DND-41 (cell line): ENCODE results near the gene POM121L12.

Experiments used
- ATAC-seq: fragments of 200-7000 bp; cut with Tn5 transposase; 3 replicates; pipeline ENCODE4 v1.9.1; 2021; ENCODE audit warnings: low read depth; ENCODE audit not compliant: insufficient read depth
- DNase-seq: peaks from one replicate; pipeline ENCODE4 v3.0.0-alpha.2; 2020
- H2AFZ ChIP-seq: 2 replicates; pipeline ENCODE4 v1.6.0; 2012; ENCODE audit warnings: low read depth, low read length
- H3K27ac ChIP-seq: 2 replicates; pipeline ENCODE4 v1.5.1; 2012; ENCODE audit warnings: low read length, inconsistent platforms
- H3K27me3 ChIP-seq: fragments of 200-600 bp; sonication (generic); 2 replicates; pipeline ENCODE4 v1.6.0; 2012; ENCODE audit warnings: low read length, mild to moderate bottlenecking, inconsistent platforms; ENCODE audit not compliant: insufficient read depth, poor library complexity
- H3K36me3 ChIP-seq: 2 replicates; pipeline ENCODE4 v1.5.1; 2012; ENCODE audit warnings: low read length, inconsistent platforms; ENCODE audit not compliant: insufficient read depth
- H3K4me1 ChIP-seq: 2 replicates; pipeline ENCODE4 v1.5.1; 2012; ENCODE audit warnings: mild to moderate bottlenecking, low read length; ENCODE audit not compliant: insufficient read depth
- H3K4me2 ChIP-seq: 2 replicates; pipeline ENCODE4 v1.6.0; 2012; ENCODE audit warnings: mild to moderate bottlenecking, moderate library complexity, low read length, inconsistent platforms; ENCODE audit not compliant: insufficient read depth
- H3K4me3 ChIP-seq, 2 experiments: fragments of 200-600 bp in 1 of 2; shearing (Covaris generic) in 1 of 2; 2 replicates each; pipeline ENCODE4 v1.5.1; 2012 to 2016; ENCODE audit warnings: inconsistent platforms in 2 of 2, low read length in 2 of 2, mild to moderate bottlenecking in 2 of 2, low read depth in 1 of 2, moderate library complexity in 1 of 2
- H3K79me2 ChIP-seq: 2 replicates; pipeline ENCODE4 v1.6.0; 2012; ENCODE audit warnings: low read length, inconsistent platforms; ENCODE audit not compliant: insufficient read depth
- H3K9ac ChIP-seq: 2 replicates; pipeline ENCODE4 v1.6.0; 2012; ENCODE audit warnings: low read depth, mild to moderate bottlenecking, inconsistent platforms, low read length, moderate library complexity
- H3K9me3 ChIP-seq: 2 replicates; pipeline ENCODE4 v1.5.1; 2012; ENCODE audit warnings: low read length, moderate library complexity, mild to moderate bottlenecking, inconsistent platforms; ENCODE audit not compliant: insufficient read depth, severe bottlenecking
- H4K20me1 ChIP-seq: 2 replicates; pipeline ENCODE4 v1.6.0; 2012; ENCODE audit warnings: low read length; ENCODE audit not compliant: insufficient read depth
- CTCF ChIP-seq: IDR thresholded peaks from 2 replicates; pipeline ENCODE4 v1.5.1; 2012; ENCODE audit warnings: borderline replicate concordance, low read length, moderate library complexity, mild to moderate bottlenecking; ENCODE audit not compliant: poor library complexity, severe bottlenecking; ENCODE audit errors: extremely low read depth
- EZH2 ChIP-seq: IDR thresholded peaks from 3 replicates; pipeline ENCODE4 v1.6.1; 2012; ENCODE audit warnings: borderline replicate concordance, low read depth, mild to moderate bottlenecking, moderate library complexity, low read length, inconsistent platforms; ENCODE audit not compliant: severe bottlenecking

Gene POM121L12

DNA sequence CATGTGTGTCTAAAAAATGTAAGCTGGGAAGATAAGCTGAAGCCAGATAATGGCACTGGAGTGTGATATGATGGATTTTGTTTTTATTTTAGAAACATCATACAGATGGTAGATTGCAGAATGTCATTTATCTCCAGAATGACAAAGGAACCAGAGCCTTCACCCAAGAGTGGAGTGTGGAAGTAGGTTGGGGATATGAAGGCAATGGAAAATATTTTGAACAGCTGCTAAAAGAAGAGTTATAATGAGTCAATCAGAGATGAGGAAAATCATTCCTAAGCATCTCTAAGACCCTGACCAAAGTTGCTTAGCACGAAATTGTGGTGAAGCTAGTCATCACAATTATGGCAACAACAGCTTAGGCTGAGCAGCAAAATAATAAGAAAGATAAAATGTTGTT lies 39.8 kb upstream of the POM121L12 start:
- TF ChIP-seq EZH2 (no peak), CTCF (no peak)
- no peaks in the 10 kb centered on the region for H3K9me3 ChIP-seq
- no peak for ATAC-seq
- H4K20me1 ChIP-seq, result no peaks in the 10 kb centered on the region
- no peaks in the 10 kb centered on the region for H3K79me2 ChIP-seq
- no peak overlapping the region for H3K27ac ChIP-seq
- H3K4me3 ChIP-seq, result no peak overlapping the region
- DNase-seq, result no peak
- H3K9ac ChIP-seq, result no peak overlapping the region
- H3K4me2 ChIP-seq, result no peak overlapping the region
- H3K27me3 ChIP-seq, result no peaks in the 10 kb centered on the region
- H3K4me1 ChIP-seq, result no peaks in the 10 kb centered on the region
- no peak overlapping the region for H2AFZ ChIP-seq
- H3K36me3 ChIP-seq, result no peaks in the 10 kb centered on the region

DNA sequence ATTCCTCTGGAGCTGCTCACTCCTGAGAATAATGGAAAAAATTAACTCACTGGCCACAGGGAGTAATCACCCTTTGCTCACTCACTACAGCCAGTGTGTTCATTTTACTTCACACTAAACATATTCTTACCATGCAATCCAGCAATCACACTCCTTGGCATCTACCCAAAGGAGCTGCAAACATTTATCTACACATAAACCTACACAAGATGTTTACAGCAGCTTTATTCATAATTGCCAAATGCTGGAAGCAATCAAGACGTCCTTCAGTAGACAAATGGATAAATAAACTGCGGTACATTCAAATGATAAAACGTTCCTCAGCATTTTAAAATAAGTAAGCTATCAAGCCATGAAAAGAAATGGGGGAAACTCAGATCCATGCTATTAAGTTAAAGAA lies 34.2 kb upstream of the POM121L12 start:
- Histone ChIP-seq H3K4me2 (no peak overlapping the region), H3K4me3 (no peak overlapping the region), H4K20me1 (no peaks in the 10 kb centered on the region), H3K36me3 (no peaks in the 10 kb centered on the region), H3K79me2 (no peaks in the 10 kb centered on the region), H3K27me3 (no peaks in the 10 kb centered on the region), H3K4me1 (no peaks in the 10 kb centered on the region), H3K27ac (no peak overlapping the region), H2AFZ (no peak overlapping the region), H3K9ac (no peak overlapping the region), H3K9me3 (no peaks in the 10 kb centered on the region)
- ATAC-seq (no peak), DNase-seq (no peak)
- TF ChIP-seq EZH2, result no peak
- TF ChIP-seq CTCF, result no peak

GRCh38 chr7:53002389-53002788 lies 33.0 kb upstream of the POM121L12 start:
- no peaks in the 10 kb centered on the region for H4K20me1 ChIP-seq
- ATAC-seq (no peak), DNase-seq (no peak)
- no peak overlapping the region for H3K9ac ChIP-seq
- H3K9me3 ChIP-seq, result no peaks in the 10 kb centered on the region
- TF ChIP-seq CTCF (no peak), EZH2 (no peak)
- no peak overlapping the region for H3K27ac ChIP-seq
- no peak overlapping the region for H2AFZ ChIP-seq
- no peak overlapping the region for H3K4me2 ChIP-seq
- H3K27me3 ChIP-seq, result no peaks in the 10 kb centered on the region
- no peaks in the 10 kb centered on the region for H3K36me3 ChIP-seq
- no peaks in the 10 kb centered on the region for H3K79me2 ChIP-seq
- H3K4me1 ChIP-seq, result no peaks in the 10 kb centered on the region
- H3K4me3 ChIP-seq, result no peak overlapping the region
